Daoy (cell line): Measurements from ENCODE around the gene ALG9. TPM values are rescaled to one million over a fixed set of nuclear protein-coding genes. Genes with fewer than 3 reads are reported as not detected.

Experiments used
- total RNA-seq: library from RNA; depleted of rRNA; stranded (reverse); fragments of >200 nt; shearing (Covaris generic); gene quantifications from 2 replicates; pipeline ENCODE4 v1.2.3, GENCODE V29; 2014; rRNA removed

Gene ALG9
- total RNA-seq, 1 experiment from 2014 or later = 28.1 TPM

Other genes starting within 250 kb of the ALG9 start
- 43.0 and 49.0 TPM in 2 replicates for gene PPP2R1B, start 105.2 kb downstream of the ALG9 start, total RNA-seq
- gene FDXACB1, start 7.6 kb upstream of the ALG9 start, total RNA-seq = 3.5 and 4.7 TPM in 2 replicates
- gene CFAP68, start 8.0 kb upstream of the ALG9 start, total RNA-seq = 15.0 and 24.1 TPM in 2 replicates
- gene CRYAB, start 40.2 kb upstream of the ALG9 start, total RNA-seq = not detected in 2 replicates
- not detected in 2 replicates for gene HSPB2, start 41.2 kb upstream of the ALG9 start, total RNA-seq
- not detected in 2 replicates for gene C11orf52, start 47.3 kb upstream of the ALG9 start, total RNA-seq
- gene DIXDC1, start 65.8 kb upstream of the ALG9 start, total RNA-seq = 7.1 and 9.0 TPM in 2 replicates
- gene DLAT, start 153.8 kb upstream of the ALG9 start, total RNA-seq = 49.0 and 49.9 TPM in 2 replicates
- 1.1 and 8.7 TPM in 2 replicates for gene PIH1D2, start 202.4 kb upstream of the ALG9 start, total RNA-seq
- gene NKAPD1, start 202.7 kb upstream of the ALG9 start, total RNA-seq = 26.3 and 26.7 TPM in 2 replicates
- 74.7 and 118 TPM in 2 replicates for gene TIMM8B, start 215.2 kb upstream of the ALG9 start, total RNA-seq
- 133 and 145 TPM in 2 replicates for gene SDHD, start 215.3 kb upstream of the ALG9 start, total RNA-seq